IMR-90 (cell line): Measurements from ENCODE around the gene ZNF598. TPM values are rescaled to one million over a fixed set of nuclear protein-coding genes. Genes with fewer than 3 reads are reported as not detected.

ENCODE experiments used
- ATAC-seq: fragments of 200-7000 bp; cut with Tn5 transposase; 2 replicates; pipeline ENCODE4 v1.9.1; 2020; ENCODE audit warnings: low read depth, mild to moderate bottlenecking, moderate library complexity
- BruUV-seq: library from RNA; stranded (reverse); fragments of 400-500 nt; replicated peaks from 2 replicates; lab custom pipeline; 2021; lab: Mats Ljungman, UMichigan
- CTCF ChIA-PET: fragments of 300-600 bp; formaldehyde crosslinking; extraction: SDS; loops from one replicate; lab custom pipeline; 2021; ENCODE audit warnings: antibody characterized with exemption; lab: Yijun Ruan, JAX
- POLR2A ChIA-PET: fragments of 300-600 bp; sonication (Branson Sonifier 250); formaldehyde crosslinking; loops from one replicate; lab custom pipeline; 2022; ENCODE audit warnings: antibody characterized with exemption; ENCODE audit not compliant: unreplicated experiment; lab: Charles Lee
- DNase-seq: peaks from one replicate; pipeline ENCODE4 v3.0.0; 2013
- H2AFZ ChIP-seq: replicated peaks from 2 replicates; pipeline ENCODE3; 2013; ENCODE audit warnings: low read length, mild to moderate bottlenecking; ENCODE audit not compliant: poor library complexity
- H2AK5ac ChIP-seq: 2 replicates; pipeline ENCODE4 v1.6.1; 2013; ENCODE audit warnings: low read depth, low read length, inconsistent platforms
- H2AK9ac ChIP-seq: replicated peaks from 2 replicates; pipeline ENCODE3; 2013; ENCODE audit warnings: mild to moderate bottlenecking, low read depth, low read length, moderate library complexity; ENCODE audit not compliant: poor library complexity
- H2BK120ac ChIP-seq: 2 replicates; pipeline ENCODE4 v1.6.1; 2013; ENCODE audit warnings: low read depth, low read length, inconsistent platforms
- H2BK15ac ChIP-seq: 3 replicates; pipeline ENCODE4 v1.6.1; 2013; ENCODE audit warnings: low read depth, low read length, inconsistent platforms
- H2BK20ac ChIP-seq: 2 replicates; pipeline ENCODE4 v1.6.1; 2013; ENCODE audit warnings: low read depth, mild to moderate bottlenecking, inconsistent platforms, low read length, moderate library complexity
- H2BK5ac ChIP-seq: 2 replicates; pipeline ENCODE4 v1.6.1; 2013; ENCODE audit warnings: mild to moderate bottlenecking, low read depth, low read length, inconsistent platforms; ENCODE audit not compliant: poor library complexity, severe bottlenecking
- H3K14ac ChIP-seq: replicated peaks from 2 replicates; pipeline ENCODE4 v1.6.1; 2013; ENCODE audit warnings: low read depth, low read length, inconsistent platforms
- H3K18ac ChIP-seq: 2 replicates; pipeline ENCODE4 v1.6.1; 2013; ENCODE audit warnings: low read depth, low read length, control low read depth
- H3K23ac ChIP-seq: 2 replicates; pipeline ENCODE4 v1.6.1; 2013; ENCODE audit warnings: low read depth, low read length, inconsistent platforms
- H3K27ac ChIP-seq: 2 replicates; pipeline ENCODE4 v1.5.1; 2013; ENCODE audit warnings: mild to moderate bottlenecking, control low read depth, low read length; ENCODE audit not compliant: insufficient read depth
- H3K27me3 ChIP-seq: 2 replicates; pipeline ENCODE4 v1.6.1; 2013; ENCODE audit warnings: low read length; ENCODE audit not compliant: control insufficient read depth, insufficient read depth
- H3K36me3 ChIP-seq: 2 replicates; pipeline ENCODE4 v1.6.1; 2013; ENCODE audit warnings: low read length, mixed read lengths; ENCODE audit not compliant: control insufficient read depth, insufficient read depth
- H3K4ac ChIP-seq: 2 replicates; pipeline ENCODE4 v1.6.1; 2013; ENCODE audit warnings: low read depth, low read length, inconsistent platforms
- H3K4me1 ChIP-seq: 2 replicates; pipeline ENCODE4 v1.6.1; 2013; ENCODE audit warnings: low read length, mixed read lengths; ENCODE audit not compliant: control insufficient read depth, insufficient read depth
- H3K4me2 ChIP-seq: 2 replicates; pipeline ENCODE4 v1.6.1; 2013; ENCODE audit warnings: low read depth, mild to moderate bottlenecking, control low read depth, low read length, moderate library complexity
- H3K4me3 ChIP-seq: 2 replicates; pipeline ENCODE4 v1.5.1; 2013; ENCODE audit warnings: low read depth, mild to moderate bottlenecking, control low read depth, low read length, moderate library complexity; ENCODE audit not compliant: insufficient read depth
- H3K56ac ChIP-seq: 2 replicates; pipeline ENCODE4 v1.6.1; 2013; ENCODE audit warnings: low read length, inconsistent platforms; ENCODE audit not compliant: insufficient read depth; ENCODE audit errors: extremely low read depth
- H3K79me1 ChIP-seq, 2 experiments: 2 replicates each; pipeline ENCODE4 v1.6.1; 2013; ENCODE audit warnings: low read length in 2 of 2, inconsistent platforms in 1 of 2, low read depth in 1 of 2
- H3K9ac ChIP-seq: 2 replicates; pipeline ENCODE4 v1.6.1; 2013; ENCODE audit warnings: low read depth, low read length, control low read depth
- H3K9me1 ChIP-seq: 2 replicates; pipeline ENCODE4 v1.6.1; 2013; ENCODE audit warnings: low read length, inconsistent platforms; ENCODE audit not compliant: insufficient read depth
- H3K9me3 ChIP-seq: 2 replicates; pipeline ENCODE4 v1.6.1; 2013; ENCODE audit warnings: low read length; ENCODE audit not compliant: control insufficient read depth, insufficient read depth
- H4K20me1 ChIP-seq: 2 replicates; pipeline ENCODE4 v1.6.1; 2013; ENCODE audit warnings: low read length, inconsistent platforms; ENCODE audit not compliant: insufficient read depth
- H4K5ac ChIP-seq: 2 replicates; pipeline ENCODE4 v1.6.1; 2013; ENCODE audit warnings: mild to moderate bottlenecking, low read depth, low read length, control low read depth
- H4K8ac ChIP-seq, 2 experiments: 2 replicates each; pipeline ENCODE4 v1.6.1; 2013; ENCODE audit warnings: low read depth in 2 of 2, low read length in 2 of 2, control low read depth in 1 of 2, inconsistent platforms in 1 of 2
- H4K91ac ChIP-seq: 2 replicates; pipeline ENCODE4 v1.6.1; 2013; ENCODE audit warnings: low read depth, low read length, inconsistent platforms; ENCODE audit not compliant: insufficient read depth
- BHLHE40 ChIP-seq: fragments of 150-350 bp; IDR thresholded peaks from 2 replicates; pipeline ENCODE4 v1.6.1; 2016; ENCODE audit warnings: mild to moderate bottlenecking, low read depth, low read length
- CEBPB ChIP-seq: IDR thresholded peaks from 2 replicates; pipeline ENCODE4 v1.6.1; 2012; ENCODE audit warnings: low read depth, low read length, improper control_type of control experiment
- CHD1 ChIP-seq: IDR thresholded peaks from 2 replicates; pipeline ENCODE4 v1.6.1; 2012; ENCODE audit warnings: low read depth, low read length, improper control_type of control experiment
- FOS ChIP-seq: fragments of 150-350 bp; IDR thresholded peaks from 2 replicates; pipeline ENCODE4 v1.6.1; 2016; ENCODE audit warnings: low read depth, low read length
- MAFK ChIP-seq: IDR thresholded peaks from 2 replicates; pipeline ENCODE4 v1.6.1; 2012; ENCODE audit warnings: low read depth, low read length, improper control_type of control experiment
- POLR2A ChIP-seq: IDR thresholded peaks from 2 replicates; pipeline ENCODE4 v1.6.1; 2012; ENCODE audit warnings: mild to moderate bottlenecking, low read depth, low read length
- RAD21 ChIP-seq: IDR thresholded peaks from 2 replicates; pipeline ENCODE4 v1.6.1; 2012; ENCODE audit warnings: low read length, improper control_type of control experiment
- RCOR1 ChIP-seq: IDR thresholded peaks from 2 replicates; pipeline ENCODE4 v1.6.1; 2012; ENCODE audit warnings: mild to moderate bottlenecking, low read length, improper control_type of control experiment; ENCODE audit not compliant: insufficient replicate concordance
- RFX5 ChIP-seq: IDR thresholded peaks from 2 replicates; pipeline ENCODE4 v1.8.0; 2012; ENCODE audit warnings: low read depth, mild to moderate bottlenecking, low read length, moderate library complexity
- SMC3 ChIP-seq: fragments of 150-350 bp; IDR thresholded peaks from 2 replicates; pipeline ENCODE4 v1.6.1; 2016; ENCODE audit warnings: low read depth, mild to moderate bottlenecking, antibody characterized with exemption, low read length, moderate library complexity
- WGBS, 2 experiments: methylation state at CpG; one replicate each; pipeline versions ENCODE4 v1.1.5 to v1.1.7; 2013; ENCODE audit warnings: missing lambda C conversion rate in 2 of 2; ENCODE audit not compliant: insufficient read length in 1 of 2; ENCODE audit errors: extremely low coverage in 2 of 2; 5-methylcytosine and 5-hydroxymethylcytosine counted together
- dilution Hi-C: fragments of 300-500 bp; cut with HindIII; formaldehyde crosslinking; loops from one replicate; pipeline ENCODE4 v1.14.3; 2018; ENCODE audit warnings: low sequenced_read_pairs; ENCODE audit not compliant: unreplicated experiment
- in situ Hi-C: fragments of 300-500 bp; cut with MboI; formaldehyde crosslinking; loops from 3 replicates; pipeline ENCODE4 v1.14.3; 2019; ENCODE audit warnings: low sequenced_read_pairs, inconsistent platforms, mixed read lengths
- intact Hi-C: fragments of 100-400 bp; cut with micrococcal nuclease; formaldehyde crosslinking; loops from 2 replicates; pipeline ENCODE4 v1.10.0; 2022
- polyA plus RNA-seq, 3 experiments: library from polyadenylated mRNA; depleted of rRNA; stranded (reverse); fragments of >200 nt; gene quantifications; 2 replicates each; pipeline ENCODE4 v1.2.3, GENCODE V29; 2012; ENCODE audit warnings: low replicate concordance in 1 of 3
- total RNA-seq: library from RNA; depleted of rRNA; stranded (reverse); fragments of >200 nt; gene quantifications from 2 replicates; pipeline ENCODE4 v1.2.3, GENCODE V29; 2012
- TF ChIP-seq, protein P1 (sequence below): fragments of 150-350 bp; IDR thresholded peaks from 2 replicates; pipeline ENCODE4 v1.6.1; 2017; ENCODE audit warnings: mild to moderate bottlenecking, antibody characterized with exemption, low read length, low read depth
- TF ChIP-seq, protein P2 (sequence below): fragments of 150-350 bp; IDR thresholded peaks from 2 replicates; pipeline ENCODE4 v1.6.1; 2016; ENCODE audit warnings: low read depth, mild to moderate bottlenecking, low read length, moderate library complexity, borderline replicate concordance

The ZNF598 gene
- total and polyA plus RNA-seq, 2 of the 4 experiments (the other 2 are of a cell fraction): 3.4 to 36.4 TPM

DNA sequence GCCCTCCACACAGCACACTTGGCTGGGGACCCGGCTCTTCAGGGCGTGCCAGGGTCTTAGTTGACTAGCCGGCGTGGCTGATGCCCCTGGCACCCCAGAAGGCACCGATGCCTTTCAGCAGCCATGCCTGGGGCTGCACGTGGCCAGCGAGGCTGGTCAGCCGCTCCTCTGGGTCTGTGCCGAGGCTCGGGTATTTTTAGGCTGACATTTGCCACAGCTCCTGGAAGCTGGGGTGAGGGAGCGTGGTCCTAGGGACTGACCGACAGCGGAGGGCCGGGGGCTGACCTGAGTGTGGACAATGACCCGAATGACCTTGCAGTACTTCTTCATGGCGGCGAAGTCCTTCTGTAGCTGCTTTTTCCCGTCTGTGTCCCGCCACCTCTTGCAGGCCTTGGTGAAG lies 59.1 kb downstream of the ZNF598 start:
- ATAC-seq: no peak
- in situ Hi-C loops: no loop called here
- POLR2A ChIA-PET: interaction anchor here (1.0 kb wide), 1 partner anchor 14 kb away, joined by 3 read pairs; the partner anchor contains the start of gene RPS2
- H3K23ac ChIP-seq: no peak overlapping the region
- H3K27me3 ChIP-seq: no peaks in the 10 kb centered on the region; the same call in 1 of the 2 replicates
- dilution Hi-C loops: no loop called here
- no peak overlapping the region for H2BK20ac ChIP-seq
- no peaks in the 10 kb centered on the region for H3K9me3 ChIP-seq
- H3K9ac ChIP-seq: no peak overlapping the region
- H2AK5ac ChIP-seq: no peak overlapping the region
- 70% methylated on average over 9 of the region's 19 CpGs; no CpG with 5 or more reads in 1 of the 2 experiments for WGBS, 2 experiments
- intact Hi-C loops: no loop called here
- no peak overlapping the region for H2BK15ac ChIP-seq
- no peaks in the 10 kb centered on the region for H3K4me1 ChIP-seq
- no peak overlapping the region for H3K4me3 ChIP-seq
- H4K91ac ChIP-seq: no peak overlapping the region
- no peak overlapping the region for H3K14ac ChIP-seq
- H3K56ac ChIP-seq: no peak overlapping the region
- H4K20me1 ChIP-seq: no peaks in the 10 kb centered on the region
- H4K5ac ChIP-seq: no peak overlapping the region
- H2BK5ac ChIP-seq: no peak overlapping the region
- H2AFZ ChIP-seq: no peak overlapping the region
- BruUV-seq: no TSS peak
- no peak overlapping the region for H3K27ac ChIP-seq
- H4K8ac ChIP-seq: no peak overlapping the region
- no peak overlapping the region for H3K4ac ChIP-seq
- H2AK9ac ChIP-seq: no peak overlapping the region
- TF ChIP-seq, protein P1, sequence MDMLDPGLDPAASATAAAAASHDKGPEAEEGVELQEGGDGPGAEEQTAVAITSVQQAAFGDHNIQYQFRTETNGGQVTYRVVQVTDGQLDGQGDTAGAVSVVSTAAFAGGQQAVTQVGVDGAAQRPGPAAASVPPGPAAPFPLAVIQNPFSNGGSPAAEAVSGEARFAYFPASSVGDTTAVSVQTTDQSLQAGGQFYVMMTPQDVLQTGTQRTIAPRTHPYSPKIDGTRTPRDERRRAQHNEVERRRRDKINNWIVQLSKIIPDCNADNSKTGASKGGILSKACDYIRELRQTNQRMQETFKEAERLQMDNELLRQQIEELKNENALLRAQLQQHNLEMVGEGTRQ: no peak
- TF ChIP-seq RFX5 (no peak), BHLHE40 (no peak), POLR2A (no peak), FOS (no peak), MAFK (no peak), CEBPB (no peak), CHD1 (no peak), RAD21 (no peak), SMC3 (no peak), RCOR1 (no peak)
- TF ChIP-seq, protein P2, sequence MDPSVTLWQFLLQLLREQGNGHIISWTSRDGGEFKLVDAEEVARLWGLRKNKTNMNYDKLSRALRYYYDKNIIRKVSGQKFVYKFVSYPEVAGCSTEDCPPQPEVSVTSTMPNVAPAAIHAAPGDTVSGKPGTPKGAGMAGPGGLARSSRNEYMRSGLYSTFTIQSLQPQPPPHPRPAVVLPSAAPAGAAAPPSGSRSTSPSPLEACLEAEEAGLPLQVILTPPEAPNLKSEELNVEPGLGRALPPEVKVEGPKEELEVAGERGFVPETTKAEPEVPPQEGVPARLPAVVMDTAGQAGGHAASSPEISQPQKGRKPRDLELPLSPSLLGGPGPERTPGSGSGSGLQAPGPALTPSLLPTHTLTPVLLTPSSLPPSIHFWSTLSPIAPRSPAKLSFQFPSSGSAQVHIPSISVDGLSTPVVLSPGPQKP: no peak
- no peak overlapping the region for H3K4me2 ChIP-seq
- no peak overlapping the region for H2BK120ac ChIP-seq
- H3K18ac ChIP-seq: no peak overlapping the region
- no peaks in the 10 kb centered on the region for H3K9me1 ChIP-seq
- DNase-seq: no peak
- CTCF ChIA-PET: no interaction called here
- H3K79me1 ChIP-seq: no peaks in the 10 kb centered on the region
- H3K36me3 ChIP-seq: no peaks in the 10 kb centered on the region
